ENCODE data around the gene EYA3. TPM values are rescaled to one million over a fixed set of nuclear protein-coding genes. Genes with fewer than 3 reads are reported as not detected.
"Not testable (repeated sequence)": the region's sequence is repeated elsewhere in the genome, so short reads cannot be mapped to it uniquely, and the experiment has no call there.

EYA3 gene
- total RNA-seq, 1 experiment from 2014 or later: 32.7 TPM

GRCh38 chr1:27999055-27999454, 89.4 kb downstream of the EYA3 start:
- H3K9ac ChIP-seq (ENCODE audit: extremely low read depth, insufficient read length, low read length): no peak overlapping the region
- Mint-ChIP-seq H3K36me3 (ENCODE audit: insufficient read depth in 1 of 3, low read depth in 3 of 3) (peaks cover 14 to 52% (median 47%) of the 10 kb centered on the region in 3 experiments; a peak in 6 of 7 replicates), H3K27ac (no peak overlapping the region), H3K4me3 (no peak overlapping the region), H3K9me3 (no peaks in the 10 kb centered on the region), H3K4me1 (no peaks in the 10 kb centered on the region), H3K27me3 (ENCODE audit: low read depth) (no peaks in the 10 kb centered on the region)
- H3K14ac ChIP-seq (ENCODE audit: insufficient read depth, low read length): no peak overlapping the region
- H3K9me3 ChIP-seq (ENCODE audit: control insufficient read depth, low read depth, low read length): no peaks in the 10 kb centered on the region
- no peak overlapping the region for H2BK20ac ChIP-seq (ENCODE audit: low read depth, low read length, poor library complexity, severe bottlenecking)
- no peaks in the 10 kb centered on the region for H3K4me1 ChIP-seq (ENCODE audit: insufficient read depth, low read length)
- no peak for DNase-seq
- H3K23ac ChIP-seq (ENCODE audit: insufficient read length, low read depth, low read length): no peak overlapping the region
- H4K5ac ChIP-seq (ENCODE audit: insufficient read length, low read depth, low read length): no peak overlapping the region
- WGBS (ENCODE audit: extremely low coverage, insufficient read length, low lambda C conversion rate): no CpG with 5 or more reads among the region's 1 CpG
- no peak overlapping the region for H3K27ac ChIP-seq (ENCODE audit: insufficient read length, low read depth, low read length)
- H3K4me2 ChIP-seq (ENCODE audit: insufficient read depth, insufficient read length, low read length): no peak overlapping the region
- no peak overlapping the region for H2AK5ac ChIP-seq (ENCODE audit: insufficient read length, low read length)
- H3K56ac ChIP-seq (ENCODE audit: insufficient read length, low read depth, low read length): no peak overlapping the region
- H3K79me2 ChIP-seq (ENCODE audit: insufficient read depth, low read length): no peaks in the 10 kb centered on the region
- no peaks in the 10 kb centered on the region for H3K79me1 ChIP-seq (ENCODE audit: insufficient read depth, low read depth, low read length, poor library complexity, severe bottlenecking)
- no peak overlapping the region for H2AFZ ChIP-seq (ENCODE audit: low read length)
- H2BK5ac ChIP-seq (ENCODE audit: insufficient read length, low read length): no peak overlapping the region
- no peak overlapping the region for H3T11ph ChIP-seq (ENCODE audit: low read length)
- H4K20me1 ChIP-seq (ENCODE audit: control insufficient read depth, insufficient read depth, insufficient read length): no peaks in the 10 kb centered on the region
- TF ChIP-seq, protein P1, sequence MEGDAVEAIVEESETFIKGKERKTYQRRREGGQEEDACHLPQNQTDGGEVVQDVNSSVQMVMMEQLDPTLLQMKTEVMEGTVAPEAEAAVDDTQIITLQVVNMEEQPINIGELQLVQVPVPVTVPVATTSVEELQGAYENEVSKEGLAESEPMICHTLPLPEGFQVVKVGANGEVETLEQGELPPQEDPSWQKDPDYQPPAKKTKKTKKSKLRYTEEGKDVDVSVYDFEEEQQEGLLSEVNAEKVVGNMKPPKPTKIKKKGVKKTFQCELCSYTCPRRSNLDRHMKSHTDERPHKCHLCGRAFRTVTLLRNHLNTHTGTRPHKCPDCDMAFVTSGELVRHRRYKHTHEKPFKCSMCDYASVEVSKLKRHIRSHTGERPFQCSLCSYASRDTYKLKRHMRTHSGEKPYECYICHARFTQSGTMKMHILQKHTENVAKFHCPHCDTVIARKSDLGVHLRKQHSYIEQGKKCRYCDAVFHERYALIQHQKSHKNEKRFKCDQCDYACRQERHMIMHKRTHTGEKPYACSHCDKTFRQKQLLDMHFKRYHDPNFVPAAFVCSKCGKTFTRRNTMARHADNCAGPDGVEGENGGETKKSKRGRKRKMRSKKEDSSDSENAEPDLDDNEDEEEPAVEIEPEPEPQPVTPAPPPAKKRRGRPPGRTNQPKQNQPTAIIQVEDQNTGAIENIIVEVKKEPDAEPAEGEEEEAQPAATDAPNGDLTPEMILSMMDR (conservative IDR thresholded peaks at IDR 0.05): no peak
- no peak overlapping the region for H4K8ac ChIP-seq (replicated peaks; ENCODE audit: insufficient read length, low read depth, low read length)
- H2BK12ac ChIP-seq (ENCODE audit: insufficient read length, low read depth, low read length): no peak overlapping the region
- H2BK120ac ChIP-seq (ENCODE audit: low read depth, low read length, poor library complexity, severe bottlenecking): no peak overlapping the region
- no peak overlapping the region for H4K91ac ChIP-seq (ENCODE audit: insufficient read length, low read depth, low read length)
- H3K18ac ChIP-seq (ENCODE audit: insufficient read length, low read depth, low read length): no peak overlapping the region
- H3K27me3 ChIP-seq (ENCODE audit: insufficient read depth, low read length): no peaks in the 10 kb centered on the region
- H3K23me2 ChIP-seq (ENCODE audit: insufficient read length, low read depth, low read length, poor library complexity, severe bottlenecking): no peaks in the 10 kb centered on the region
- no peak overlapping the region for H2BK15ac ChIP-seq (ENCODE audit: low read depth, low read length)
- H3K4ac ChIP-seq (ENCODE audit: low read depth, low read length): no peak overlapping the region

DNA sequence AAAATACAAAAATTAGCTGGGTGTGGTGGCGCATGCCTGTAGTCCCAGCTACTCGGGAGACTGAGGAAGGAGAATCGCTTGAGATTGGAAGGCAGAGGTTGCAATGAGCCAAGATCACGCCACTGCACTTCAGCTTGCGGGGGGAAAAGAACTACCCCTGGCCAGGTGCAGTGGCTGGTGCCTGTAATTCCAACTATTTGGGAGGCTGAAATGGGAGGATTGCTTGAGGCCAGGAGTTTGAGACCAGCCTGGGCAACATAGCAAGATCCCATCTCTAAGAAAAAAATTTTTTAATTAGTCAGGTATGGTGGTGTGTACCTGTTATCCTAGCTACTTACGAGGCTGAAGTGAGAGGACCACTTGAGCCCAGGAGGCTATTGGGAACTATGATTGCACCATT, 93.9 kb downstream of the EYA3 start:
- not testable (repeated sequence) for H3K14ac ChIP-seq (ENCODE audit: insufficient read depth, low read length); H3K79me2 ChIP-seq (ENCODE audit: insufficient read depth, low read length); H4K5ac ChIP-seq (ENCODE audit: insufficient read length, low read depth, low read length); H3T11ph ChIP-seq (ENCODE audit: low read length); H3K9me3 ChIP-seq (ENCODE audit: control insufficient read depth, low read depth, low read length); DNase-seq; H3K18ac ChIP-seq (ENCODE audit: insufficient read length, low read depth, low read length); H3K4me2 ChIP-seq (ENCODE audit: insufficient read depth, insufficient read length, low read length); H2BK5ac ChIP-seq (ENCODE audit: insufficient read length, low read length); H3K4me1 ChIP-seq (ENCODE audit: insufficient read depth, low read length); H3K23me2 ChIP-seq (ENCODE audit: insufficient read length, low read depth, low read length, poor library complexity, severe bottlenecking); H4K91ac ChIP-seq (ENCODE audit: insufficient read length, low read depth, low read length); H2AK5ac ChIP-seq (ENCODE audit: insufficient read length, low read length); H3K79me1 ChIP-seq (ENCODE audit: insufficient read depth, low read depth, low read length, poor library complexity, severe bottlenecking); H3K9me3 Mint-ChIP-seq; H4K8ac ChIP-seq (replicated peaks; ENCODE audit: insufficient read length, low read depth, low read length); H2BK15ac ChIP-seq (ENCODE audit: low read depth, low read length); H3K27ac Mint-ChIP-seq; H3K4me3 Mint-ChIP-seq; H3K27me3 Mint-ChIP-seq (ENCODE audit: low read depth); H2BK12ac ChIP-seq (ENCODE audit: insufficient read length, low read depth, low read length); H3K4ac ChIP-seq (ENCODE audit: low read depth, low read length); H2AFZ ChIP-seq (ENCODE audit: low read length); H3K4me1 Mint-ChIP-seq; H3K23ac ChIP-seq (ENCODE audit: insufficient read length, low read depth, low read length); H2BK20ac ChIP-seq (ENCODE audit: low read depth, low read length, poor library complexity, severe bottlenecking); H4K20me1 ChIP-seq (ENCODE audit: control insufficient read depth, insufficient read depth, insufficient read length); H3K27ac ChIP-seq (ENCODE audit: insufficient read length, low read depth, low read length); H3K9ac ChIP-seq (ENCODE audit: extremely low read depth, insufficient read length, low read length); H3K27me3 ChIP-seq (ENCODE audit: insufficient read depth, low read length); H2BK120ac ChIP-seq (ENCODE audit: low read depth, low read length, poor library complexity, severe bottlenecking); H3K56ac ChIP-seq (ENCODE audit: insufficient read length, low read depth, low read length)
- no CpG with 5 or more reads among the region's 6 CpGs for WGBS (ENCODE audit: extremely low coverage, insufficient read length, low lambda C conversion rate)
- H3K36me3 Mint-ChIP-seq (ENCODE audit: insufficient read depth in 1 of 3, low read depth in 3 of 3): peaks cover 20 to 69% (median 53%) of the 10 kb centered on the region in 3 experiments; a peak in 6 of 7 replicates

Measured in H9 (cell line).